MCF 10A (cell line): ENCODE measurements around the gene FBLIM1. TPM values are rescaled to one million over a fixed set of nuclear protein-coding genes. Genes with fewer than 3 reads are reported as not detected.

Experiments
- BruUV-seq: library from RNA; stranded (reverse); fragments of 400-500 nt; replicated peaks from 2 replicates; lab custom pipeline; 2021; lab: Mats Ljungman, UMichigan
- CTCF ChIA-PET: fragments of 300-600 bp; sonication (Branson Sonifier 250); formaldehyde crosslinking; extraction: SDS; loops from one replicate; lab custom pipeline; 2021; ENCODE audit warnings: antibody characterized with exemption, inconsistent platforms; lab: Yijun Ruan, JAX
- POLR2A ChIA-PET: fragments of 300-600, 350-650 bp; sonication (Branson Sonifier 250); formaldehyde crosslinking; extraction: SDS; loops from one replicate; lab custom pipeline; 2020; ENCODE audit warnings: antibody characterized with exemption, inconsistent platforms; lab: Yijun Ruan, JAX
- DNase-seq: peaks from one replicate; pipeline ENCODE4 v3.0.0-alpha.2; 2018; ENCODE audit not compliant: unreplicated experiment
- H3K27ac Mint-ChIP-seq: one replicate; pipeline ENCODE4 v1.8.0; 2022; ENCODE audit warnings: mild to moderate bottlenecking, low read depth, mixed read lengths; ENCODE audit not compliant: unreplicated experiment
- H3K27me3 Mint-ChIP-seq: one replicate; pipeline ENCODE4 v1.8.0; 2022; ENCODE audit warnings: mixed read lengths; ENCODE audit not compliant: insufficient read depth, unreplicated experiment
- H3K36me3 Mint-ChIP-seq: one replicate; pipeline ENCODE4 v1.8.0; 2022; ENCODE audit warnings: mild to moderate bottlenecking, moderate library complexity, mixed read lengths; ENCODE audit not compliant: insufficient read depth, unreplicated experiment
- H3K4me1 Mint-ChIP-seq: one replicate; pipeline ENCODE4 v1.8.0; 2022; ENCODE audit warnings: mixed read lengths; ENCODE audit not compliant: insufficient read depth, unreplicated experiment
- H3K4me3 Mint-ChIP-seq: one replicate; pipeline ENCODE4 v1.8.0; 2022; ENCODE audit warnings: mild to moderate bottlenecking, moderate library complexity, mixed read lengths; ENCODE audit not compliant: unreplicated experiment
- H3K9me3 Mint-ChIP-seq: one replicate; pipeline ENCODE4 v1.8.0; 2022; ENCODE audit warnings: mixed read lengths; ENCODE audit not compliant: unreplicated experiment
- intact Hi-C: fragments of 100-400 bp; cut with micrococcal nuclease; formaldehyde crosslinking; loops from 2 replicates; pipeline ENCODE4 v1.14.1; 2022
- total RNA-seq: library from RNA; stranded (reverse); gene quantifications from 2 replicates; pipeline ENCODE4 v1.2.3, GENCODE V29; 2022
- TF ChIP-seq, protein P1 (sequence below): fragments of 200-600 bp; IDR thresholded peaks from one replicate; pipeline ENCODE4 v1.8.0; 2022; ENCODE audit warnings: antibody characterized with exemption, mild to moderate bottlenecking; ENCODE audit not compliant: unreplicated experiment

FBLIM1 gene
- total RNA-seq, 1 experiment from 2014 or later, result 101 TPM

DNA sequence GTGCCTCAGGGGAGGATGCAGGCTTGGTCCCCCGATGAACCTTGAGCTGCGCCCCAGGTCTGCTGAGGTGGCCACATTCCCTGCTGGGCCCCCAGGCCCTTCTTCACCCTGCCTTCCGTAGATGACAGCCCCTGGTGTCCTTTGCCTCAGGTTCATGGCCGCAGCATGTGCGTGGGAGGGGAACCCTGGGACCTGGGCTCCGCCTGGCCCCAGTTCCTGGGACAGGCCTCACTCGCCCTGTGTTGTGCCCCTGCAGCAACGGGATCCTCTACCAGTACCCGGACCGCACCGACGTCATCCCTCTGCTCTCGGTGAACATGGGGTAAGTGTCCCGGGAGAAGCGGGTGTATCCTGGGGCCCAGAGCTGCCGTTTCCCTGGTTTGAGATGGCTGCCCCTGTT, 27.7 kb upstream of the FBLIM1 start:
- ChIA-PET CTCF (interaction anchor here (0.6 to 2.3 kb wide), 2 partner anchors 10 to 58 kb away, joined by 3 to 17 read pairs; no protein-coding TSS in a partner anchor), POLR2A (interaction anchor here (0.6 kb wide), 1 partner anchor 1782 kb away, joined by 3 read pairs; no protein-coding TSS in a partner anchor)

DNA sequence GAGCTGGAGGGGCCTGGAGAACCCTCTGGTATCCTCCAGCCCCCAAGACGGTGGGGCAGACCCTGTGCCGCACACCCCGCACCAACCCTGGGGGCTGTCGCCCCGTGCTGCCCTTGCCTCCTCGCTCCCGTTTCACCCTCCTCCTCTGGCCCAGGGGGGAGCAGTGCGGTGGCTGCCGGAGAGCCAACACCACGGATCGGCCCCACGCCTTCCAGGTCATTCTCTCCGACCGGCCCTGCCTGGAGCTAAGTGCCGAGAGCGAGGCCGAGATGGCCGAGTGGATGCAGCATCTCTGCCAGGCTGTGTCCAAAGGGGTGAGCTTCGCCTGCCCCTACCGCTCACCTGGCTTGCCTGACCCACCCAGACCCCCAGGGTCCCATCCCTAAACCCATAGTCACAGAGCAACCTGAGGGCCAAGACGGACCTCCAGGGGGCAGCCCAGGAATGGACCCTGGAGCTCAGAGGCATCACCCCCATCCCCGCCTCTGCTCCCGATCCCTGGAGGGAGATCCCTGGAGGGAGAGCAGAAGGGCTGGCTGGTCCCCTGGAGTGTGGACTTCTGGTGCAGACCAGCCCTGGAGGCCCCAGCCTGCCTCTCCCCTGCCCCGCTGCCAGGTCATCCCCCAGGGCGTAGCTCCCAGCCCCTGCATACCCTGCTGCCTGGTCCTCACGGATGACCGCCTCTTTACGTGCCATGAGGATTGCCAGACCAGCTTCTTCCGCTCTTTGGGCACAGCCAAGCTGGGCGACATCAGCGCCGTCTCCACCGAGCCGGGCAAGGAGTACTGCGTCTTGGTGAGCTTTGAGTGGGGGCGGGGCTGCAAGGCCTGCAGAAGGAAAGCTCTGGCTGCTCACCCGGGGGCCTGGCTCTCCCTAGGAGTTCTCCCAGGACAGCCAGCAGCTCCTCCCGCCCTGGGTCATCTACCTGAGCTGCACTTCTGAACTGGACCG, 26.6 kb upstream of the FBLIM1 start:
- Mint-ChIP-seq H3K27me3 (no peaks in the 10 kb centered on the region), H3K9me3 (no peaks in the 10 kb centered on the region), H3K27ac (no peak overlapping the region), H3K4me3 (no peak overlapping the region), H3K36me3 (peaks cover 48% of the 10 kb centered on the region), H3K4me1 (no peaks in the 10 kb centered on the region)
- intact Hi-C loops, result no loop called here
- DNase-seq, result no peak
- POLR2A ChIA-PET, result no interaction called here
- CTCF ChIA-PET, result interaction anchor here (0.6 to 2.3 kb wide), 4 partner anchors 9 to 230 kb away, joined by 3 to 17 read pairs (median 4); no protein-coding TSS in a partner anchor
- no TSS peak for BruUV-seq
- TF ChIP-seq, protein P1, sequence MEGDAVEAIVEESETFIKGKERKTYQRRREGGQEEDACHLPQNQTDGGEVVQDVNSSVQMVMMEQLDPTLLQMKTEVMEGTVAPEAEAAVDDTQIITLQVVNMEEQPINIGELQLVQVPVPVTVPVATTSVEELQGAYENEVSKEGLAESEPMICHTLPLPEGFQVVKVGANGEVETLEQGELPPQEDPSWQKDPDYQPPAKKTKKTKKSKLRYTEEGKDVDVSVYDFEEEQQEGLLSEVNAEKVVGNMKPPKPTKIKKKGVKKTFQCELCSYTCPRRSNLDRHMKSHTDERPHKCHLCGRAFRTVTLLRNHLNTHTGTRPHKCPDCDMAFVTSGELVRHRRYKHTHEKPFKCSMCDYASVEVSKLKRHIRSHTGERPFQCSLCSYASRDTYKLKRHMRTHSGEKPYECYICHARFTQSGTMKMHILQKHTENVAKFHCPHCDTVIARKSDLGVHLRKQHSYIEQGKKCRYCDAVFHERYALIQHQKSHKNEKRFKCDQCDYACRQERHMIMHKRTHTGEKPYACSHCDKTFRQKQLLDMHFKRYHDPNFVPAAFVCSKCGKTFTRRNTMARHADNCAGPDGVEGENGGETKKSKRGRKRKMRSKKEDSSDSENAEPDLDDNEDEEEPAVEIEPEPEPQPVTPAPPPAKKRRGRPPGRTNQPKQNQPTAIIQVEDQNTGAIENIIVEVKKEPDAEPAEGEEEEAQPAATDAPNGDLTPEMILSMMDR, result no peak

More for the DNA sequence above, 27.7 kb upstream of the FBLIM1 start:
- no TSS peak for BruUV-seq
- DNase-seq, result no peak
- peaks cover 52% of the 10 kb centered on the region for H3K36me3 Mint-ChIP-seq
- intact Hi-C loops, result no loop called here
- TF ChIP-seq, protein P1, result no peak
- H3K4me3 Mint-ChIP-seq, result no peak overlapping the region
- no peaks in the 10 kb centered on the region for H3K27me3 Mint-ChIP-seq
- H3K9me3 Mint-ChIP-seq, result no peaks in the 10 kb centered on the region
- H3K27ac Mint-ChIP-seq, result no peak overlapping the region
- H3K4me1 Mint-ChIP-seq, result no peaks in the 10 kb centered on the region

DNA sequence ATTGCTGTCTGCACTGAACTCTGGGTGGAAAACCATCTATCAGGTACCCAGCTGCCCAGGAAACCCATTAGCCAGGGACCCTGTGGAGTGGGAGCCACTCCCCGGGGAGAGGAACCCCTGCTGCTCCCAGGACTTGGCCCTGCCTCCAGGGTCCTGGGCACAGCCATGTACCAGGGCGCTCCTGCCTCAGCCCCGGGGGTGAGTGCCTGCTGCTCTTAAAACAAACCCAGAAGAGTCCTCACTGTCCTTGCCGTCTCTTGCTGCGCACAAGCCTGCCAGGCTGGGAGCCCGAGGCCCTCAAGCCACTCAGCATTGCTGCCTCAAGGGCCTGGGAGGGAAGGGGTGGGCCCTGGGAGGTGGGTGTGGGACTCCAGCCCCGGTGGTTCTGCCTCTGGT, 25.9 kb upstream of the FBLIM1 start:
- Mint-ChIP-seq H3K4me3 (no peak overlapping the region), H3K27ac (no peak overlapping the region), H3K27me3 (no peaks in the 10 kb centered on the region), H3K4me1 (no peaks in the 10 kb centered on the region), H3K36me3 (peaks cover 41% of the 10 kb centered on the region), H3K9me3 (no peaks in the 10 kb centered on the region)
- BruUV-seq, result no TSS peak
- ChIA-PET CTCF (interaction anchor here (1.0 to 2.3 kb wide), 2 partner anchors 8 to 35 kb away, joined by 4 to 17 read pairs; no protein-coding TSS in a partner anchor), POLR2A (no interaction called here)
- TF ChIP-seq, protein P1, result no peak
- intact Hi-C loops, result no loop called here
- no peak for DNase-seq

DNA sequence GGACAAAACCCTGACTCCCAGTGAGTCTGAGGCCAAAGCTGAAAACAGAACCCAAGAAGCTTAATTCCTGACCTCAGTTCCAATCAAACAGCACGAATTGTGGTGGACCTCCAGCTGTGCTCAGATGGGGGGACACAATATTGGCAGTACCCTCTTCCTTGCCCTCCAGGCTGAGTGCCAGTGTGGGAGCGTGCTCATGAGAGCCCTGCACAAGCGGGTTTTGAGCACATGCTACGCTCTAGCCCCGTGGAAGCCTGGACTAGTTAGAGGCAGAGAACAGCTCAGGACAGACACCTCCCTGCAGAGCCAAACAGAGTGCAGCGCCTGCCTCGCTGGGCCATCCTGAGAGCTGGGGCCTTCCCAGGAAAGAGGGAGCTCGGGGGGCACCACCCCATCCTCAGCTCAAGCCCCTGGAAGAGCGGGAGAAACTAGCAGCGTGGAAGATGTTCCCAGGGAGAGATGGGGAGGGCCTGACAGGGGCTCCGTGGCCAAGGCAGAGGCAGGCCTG, 25.3 kb upstream of the FBLIM1 start:
- Mint-ChIP-seq H3K36me3 (peaks cover 35% of the 10 kb centered on the region), H3K4me3 (no peak overlapping the region), H3K27me3 (no peaks in the 10 kb centered on the region), H3K4me1 (no peaks in the 10 kb centered on the region), H3K27ac (no peak overlapping the region), H3K9me3 (no peaks in the 10 kb centered on the region)
- intact Hi-C loops, result no loop called here
- TF ChIP-seq, protein P1, result no peak
- BruUV-seq, result no TSS peak
- DNase-seq, result no peak
- CTCF ChIA-PET, result interaction anchor here (0.5 to 2.3 kb wide), 2 partner anchors 8 to 133 kb away, joined by 3 to 17 read pairs; no protein-coding TSS in a partner anchor
- POLR2A ChIA-PET, result interaction anchor here (0.7 kb wide), 1 partner anchor 19 kb away, joined by 3 read pairs; no protein-coding TSS in a partner anchor
